KOPT-K1 (cell line): Measurements from ENCODE around the gene GABRG2.

Source experiments
- H3K27ac ChIP-seq: fragments of 200-600 bp; sonication (generic); 2 replicates; pipeline ENCODE4 v1.5.1; 2016; ENCODE audit warnings: antibody characterized with exemption, mild to moderate bottlenecking, low read depth, low read length; ENCODE audit not compliant: poor library complexity, severe bottlenecking
- H3K36me3 ChIP-seq: fragments of 200-600 bp; sonication (generic); 2 replicates; pipeline ENCODE4 v1.5.1; 2017; ENCODE audit warnings: antibody characterized with exemption, mild to moderate bottlenecking, low read length, moderate library complexity; ENCODE audit not compliant: insufficient read depth
- H3K9me3 ChIP-seq: fragments of 200-600 bp; sonication (generic); 2 replicates; pipeline ENCODE4 v1.5.1; 2017; ENCODE audit warnings: antibody characterized with exemption, low read length, mild to moderate bottlenecking; ENCODE audit not compliant: insufficient read depth, poor library complexity, severe bottlenecking

Gene GABRG2

DNA sequence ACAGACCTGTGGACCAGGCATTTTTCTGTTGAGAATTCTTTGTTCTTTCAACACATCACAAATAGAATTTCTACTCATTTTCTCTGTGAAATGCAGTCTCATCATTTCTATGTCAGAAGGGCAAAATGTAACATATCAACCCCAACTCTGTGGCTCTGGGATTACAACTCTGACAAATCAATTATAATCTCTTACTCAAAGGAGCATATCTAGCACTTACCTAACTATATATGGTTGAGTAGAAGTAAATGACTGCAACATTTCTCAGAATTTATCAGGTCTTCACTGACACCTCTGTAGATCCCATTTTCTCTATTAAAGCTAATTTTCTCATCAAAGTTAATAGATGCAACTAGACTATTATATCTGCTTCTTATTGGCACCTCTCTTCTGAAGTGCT lies 64.8 kb downstream of the GABRG2 start:
- Histone ChIP-seq H3K9me3 (no peaks in the 10 kb centered on the region), H3K27ac (no peak overlapping the region), H3K36me3 (no peaks in the 10 kb centered on the region)

DNA sequence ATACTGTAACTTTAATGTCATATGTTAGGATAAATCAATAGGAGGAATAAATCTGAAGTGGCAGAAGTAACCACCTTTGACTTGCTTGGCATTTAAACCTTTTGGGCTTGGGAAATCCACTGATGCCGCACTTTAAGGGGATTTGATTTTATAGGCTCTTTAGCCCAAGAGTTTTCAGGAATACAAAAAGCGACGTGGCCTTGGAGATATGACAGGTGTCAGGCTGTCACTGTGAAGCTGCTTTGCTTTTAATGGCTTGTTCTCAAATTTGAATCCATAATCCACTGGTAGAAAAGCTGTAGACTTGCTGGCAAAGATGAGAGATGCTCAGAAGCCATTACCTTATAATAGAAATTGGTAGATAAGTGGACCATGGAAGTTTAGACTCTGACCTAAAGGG lies 71.6 kb downstream of the GABRG2 start:
- Histone ChIP-seq H3K36me3 (no peaks in the 10 kb centered on the region), H3K9me3 (no peaks in the 10 kb centered on the region), H3K27ac (no peak overlapping the region)

DNA sequence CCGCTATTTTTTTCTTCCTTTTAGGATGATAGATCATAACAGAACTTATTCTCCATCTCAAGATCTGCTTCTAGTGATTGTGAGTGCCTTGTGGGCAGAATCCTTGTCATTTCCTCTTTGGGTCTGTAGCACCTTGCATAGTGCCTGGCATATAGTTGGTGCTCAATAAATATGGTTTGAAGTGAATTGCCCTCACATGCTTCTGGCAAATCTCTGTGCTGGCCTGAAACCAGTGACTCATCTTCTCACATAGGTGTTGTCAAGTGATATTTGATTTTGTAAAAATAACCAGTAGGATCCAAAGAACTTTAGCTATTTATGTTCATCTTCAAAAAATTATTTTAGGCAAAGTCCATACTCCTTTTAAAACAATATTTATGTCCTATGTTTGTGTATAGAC lies 86.7 kb downstream of the GABRG2 start:
- Histone ChIP-seq H3K36me3 (no peaks in the 10 kb centered on the region), H3K27ac (no peak overlapping the region), H3K9me3 (no peaks in the 10 kb centered on the region)

DNA sequence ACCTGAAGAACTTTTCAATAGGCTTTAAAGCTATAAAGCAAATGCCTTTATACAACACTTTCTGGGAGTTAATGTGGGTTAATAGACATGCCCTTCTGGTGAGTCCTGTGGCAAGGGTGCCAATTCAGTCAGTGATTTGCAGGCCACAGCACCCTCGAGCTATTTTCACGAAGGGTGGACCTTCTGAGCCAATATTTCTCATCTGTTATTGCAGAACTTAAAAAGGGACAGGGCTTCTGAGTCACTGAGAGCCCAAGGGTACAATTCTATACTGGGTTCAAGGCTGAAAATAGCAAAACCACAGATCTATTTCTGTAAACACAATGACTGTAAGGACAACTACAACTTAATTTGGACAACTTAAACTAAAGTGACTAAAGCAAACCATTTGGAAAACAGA lies 92.8 kb downstream of the GABRG2 start:
- no peaks in the 10 kb centered on the region for H3K36me3 ChIP-seq
- no peak overlapping the region for H3K27ac ChIP-seq
- peaks cover 4% of the 10 kb centered on the region for H3K9me3 ChIP-seq

- Histone ChIP-seq H3K9me3 (peaks cover 4% of the 10 kb centered on the region), H3K27ac (no peak overlapping the region), H3K36me3 (no peaks in the 10 kb centered on the region)
Observed at GRCh38 chr5:162163663-162164062, 96.1 kb downstream of the GABRG2 start.

GRCh38 chr5:162174358-162174974 lies 106.9 kb downstream of the GABRG2 start:
- no peaks in the 10 kb centered on the region for H3K36me3 ChIP-seq
- no peaks in the 10 kb centered on the region for H3K9me3 ChIP-seq
- no peak overlapping the region for H3K27ac ChIP-seq

DNA sequence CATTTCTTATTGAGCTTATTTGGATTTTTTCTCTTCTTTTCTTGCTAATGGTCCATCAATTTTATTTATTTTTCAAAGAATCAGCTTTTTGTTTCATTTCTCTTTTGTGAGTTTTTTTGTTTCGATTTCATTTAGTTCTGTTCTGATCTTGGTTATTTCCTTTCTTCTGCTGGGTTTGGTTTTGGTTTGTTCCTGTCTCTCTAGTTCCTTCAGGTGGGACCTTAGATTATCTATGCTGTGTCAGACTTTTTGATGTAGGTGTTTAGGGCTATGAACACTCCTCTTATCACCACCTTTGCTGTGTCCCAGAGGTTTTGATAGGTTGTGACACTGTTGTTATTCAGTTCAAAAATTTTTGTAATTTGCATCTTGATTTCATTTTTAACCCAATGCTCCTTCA lies 119.8 kb downstream of the GABRG2 start:
- Histone ChIP-seq H3K27ac (no peak overlapping the region), H3K9me3 (no peaks in the 10 kb centered on the region), H3K36me3 (no peaks in the 10 kb centered on the region)

- no peaks in the 10 kb centered on the region for H3K36me3 ChIP-seq
- H3K9me3 ChIP-seq = no peaks in the 10 kb centered on the region
- H3K27ac ChIP-seq = no peak overlapping the region
Observed at GRCh38 chr5:162189719-162190118, 122.1 kb downstream of the GABRG2 start.

DNA sequence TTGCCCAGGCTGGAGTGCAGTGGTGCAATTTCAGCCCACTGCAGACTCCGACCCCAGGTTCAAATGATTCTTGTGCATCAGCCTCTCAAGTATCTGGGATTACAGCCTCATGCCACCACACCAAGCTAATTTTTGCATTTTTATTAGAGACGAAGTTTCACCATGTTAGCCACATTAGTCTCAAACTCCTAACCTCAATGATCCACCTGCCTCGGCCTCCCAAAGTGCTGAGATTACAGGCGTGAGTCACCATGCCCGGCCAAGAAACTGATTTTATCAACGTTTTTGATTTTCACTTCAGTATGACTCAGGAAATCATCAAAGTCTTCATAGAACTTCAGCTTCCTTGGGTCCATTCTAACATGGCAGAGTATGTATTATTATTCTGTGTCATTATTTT lies 125.4 kb downstream of the GABRG2 start:
- H3K27ac ChIP-seq = no peak overlapping the region
- H3K36me3 ChIP-seq = no peaks in the 10 kb centered on the region

GRCh38 chr5:162196351-162196750 lies 128.8 kb downstream of the GABRG2 start:
- no peak overlapping the region for H3K27ac ChIP-seq
- no peaks in the 10 kb centered on the region for H3K36me3 ChIP-seq
- no peaks in the 10 kb centered on the region for H3K9me3 ChIP-seq

More for the DNA sequence above, 125.4 kb downstream of the GABRG2 start:
- no peaks in the 10 kb centered on the region for H3K9me3 ChIP-seq

GRCh38 chr5:162202285-162202880 lies 134.8 kb downstream of the GABRG2 start:
- Histone ChIP-seq H3K36me3 (no peaks in the 10 kb centered on the region), H3K27ac (no peak overlapping the region), H3K9me3 (no peaks in the 10 kb centered on the region)
